GM12878 (cell line): ENCODE results near the gene CCIN. TPM values are rescaled to one million over a fixed set of nuclear protein-coding genes. Genes with fewer than 3 reads are reported as not detected.
A peak's percentile ranks its signal among the peaks of the same experiment; 100 is the strongest.

Experiments used
- BCL11A ChIP-seq: IDR thresholded peaks from 2 replicates; pipeline ENCODE4 v1.6.1; 2011; ENCODE audit warnings: low read depth, low read length
- BCL3 ChIP-seq: IDR thresholded peaks from 2 replicates; pipeline ENCODE4 v1.6.1; 2011; ENCODE audit warnings: borderline replicate concordance, low read depth, mild to moderate bottlenecking, moderate library complexity, low read length; ENCODE audit not compliant: insufficient read depth, poor library complexity, severe bottlenecking
- BHLHE40 ChIP-seq, 2 experiments: fragments of 450-650 bp in 1 of 2; IDR thresholded peaks; 2 replicates each; pipeline ENCODE4 v1.6.1; 2011 to 2017; ENCODE audit warnings: low read depth in 2 of 2, borderline replicate concordance in 1 of 2, improper control_type of control experiment in 1 of 2, low read length in 1 of 2, mild to moderate bottlenecking in 1 of 2
- CBFB ChIP-seq: IDR thresholded peaks from 2 replicates; pipeline ENCODE4 v1.6.1; 2016; ENCODE audit warnings: antibody characterized with exemption, low read depth
- CHD2 ChIP-seq: IDR thresholded peaks from 2 replicates; pipeline ENCODE4 v1.6.1; 2011; ENCODE audit warnings: low read depth, low read length, improper control_type of control experiment, borderline replicate concordance
- CREB1 ChIP-seq: IDR thresholded peaks from 2 replicates; pipeline ENCODE4 v1.6.1; 2012; ENCODE audit warnings: low read depth, mild to moderate bottlenecking, inconsistent platforms
- CREM ChIP-seq: IDR thresholded peaks from 2 replicates; pipeline ENCODE4 v1.6.1; 2014; ENCODE audit warnings: antibody characterized with exemption, low read depth
- EED ChIP-seq: sonication (generic); IDR thresholded peaks from 2 replicates; pipeline ENCODE4 v1.6.1; 2016; ENCODE audit warnings: antibody characterized with exemption, low read depth
- ESRRA ChIP-seq: IDR thresholded peaks from 2 replicates; pipeline ENCODE4 v1.6.1; 2012; ENCODE audit warnings: mild to moderate bottlenecking, low read length, improper control_type of control experiment
- EZH2 ChIP-seq: IDR thresholded peaks from 2 replicates; pipeline ENCODE4 v1.6.1; 2012; ENCODE audit warnings: low read depth, mild to moderate bottlenecking, control low read depth, inconsistent platforms, low read length, borderline replicate concordance; ENCODE audit not compliant: control insufficient read depth
- MEF2A ChIP-seq: IDR thresholded peaks from 2 replicates; pipeline ENCODE4 v1.6.1; 2011; ENCODE audit warnings: low read depth, mild to moderate bottlenecking, low read length, moderate library complexity; ENCODE audit not compliant: insufficient read depth
- PBX3 ChIP-seq: IDR thresholded peaks from 2 replicates; pipeline ENCODE4 v1.6.1; 2011; ENCODE audit warnings: mild to moderate bottlenecking, low read depth, low read length, moderate library complexity; ENCODE audit not compliant: insufficient replicate concordance
- RAD21 ChIP-seq: IDR thresholded peaks from 2 replicates; pipeline ENCODE4 v1.6.1; 2011; ENCODE audit warnings: mild to moderate bottlenecking, low read depth, low read length, moderate library complexity; ENCODE audit not compliant: insufficient read depth
- RELA ChIP-seq: fragments of 450-650 bp; IDR thresholded peaks from 2 replicates; pipeline ENCODE4 v1.8.0; 2014; ENCODE audit warnings: borderline replicate concordance; ENCODE audit not compliant: partially characterized antibody
- RUNX3 ChIP-seq: IDR thresholded peaks from 2 replicates; pipeline ENCODE4 v1.6.1; 2012; ENCODE audit warnings: low read length, inconsistent platforms
- SKIL ChIP-seq: fragments of 450-650 bp; IDR thresholded peaks from 2 replicates; pipeline ENCODE4 v1.6.1; 2017; ENCODE audit warnings: mild to moderate bottlenecking, low read depth, inconsistent platforms; ENCODE audit not compliant: poor library complexity, severe bottlenecking
- SP1 ChIP-seq: IDR thresholded peaks from one replicate; pipeline ENCODE4 v1.6.1; 2011; ENCODE audit warnings: low read depth, low read length
- SRF ChIP-seq, 2 experiments: IDR thresholded peaks; 2 replicates each; pipeline ENCODE4 v1.6.1; 2011; ENCODE audit warnings: low read depth in 2 of 2, low read length in 2 of 2, mild to moderate bottlenecking in 1 of 2, moderate library complexity in 1 of 2
- STAT3 ChIP-seq: IDR thresholded peaks from 2 replicates; pipeline ENCODE4 v1.6.1; 2011; ENCODE audit warnings: low read depth, low read length, improper control_type of control experiment
- TCF12 ChIP-seq: IDR thresholded peaks from 2 replicates; pipeline ENCODE4 v1.6.1; 2011; ENCODE audit warnings: low read depth, mild to moderate bottlenecking, low read length
- YY1 ChIP-seq: IDR thresholded peaks from 2 replicates; pipeline ENCODE4 v1.6.1; 2011; ENCODE audit warnings: low read depth, mild to moderate bottlenecking, low read length
- ZBTB11 ChIP-seq: fragments of 450-650 bp; formaldehyde crosslinking; IDR thresholded peaks from 2 replicates; pipeline ENCODE4 v1.5.0; 2022; ENCODE audit warnings: mild to moderate bottlenecking, missing genetic modification characterization
- polyA plus RNA-seq, 11 experiments: library from polyadenylated mRNA; depleted of rRNA in 4 of 11; unstranded in 6 of 11; stranded (reverse) in 5 of 11; fragments of >200 nt; fragmentation: Nextera tagmentation in 4 of 11; fragmentation: Illumina TruSeq in 1 of 11; extraction: Ambion mirVana in 4 of 11; extraction: Trizol in 1 of 11; gene quantifications; 1 replicate in 1 of 11; 2 replicates in 10 of 11; pipeline versions ENCODE4 v1.2.1 to v1.2.3, GENCODE V29; 2011 to 2016; ENCODE audit warnings: inconsistent platforms in 2 of 11, missing spikeins in 2 of 11, low read depth in 1 of 11
- total RNA-seq, 4 experiments: library from RNA; depleted of rRNA in 3 of 4; stranded (reverse); fragments of >200 nt in 3 of 4; fragmentation: Illumina TruSeq in 1 of 4; extraction: Trizol in 1 of 4; gene quantifications; 2 replicates each; pipeline versions ENCODE4 v1.2.1 to v1.2.3, GENCODE V29; 2013 to 2021

The CCIN gene
- total and polyA plus RNA-seq, 10 of the 15 experiments (the other 5 are each of a cell fraction or from before 2014, with no cell fraction given) = not detected

GRCh38 chr9:36148311-36149051 lies 20.7 kb upstream of the CCIN start (continued):
- TF ChIP-seq BCL3 (peak; percentile 50), BHLHE40 (IDR thresholded peaks at IDR 0.05; ENCODE audit: borderline replicate concordance in 1 of 2, low read depth in 2 of 2, low read length in 1 of 2) (peak; percentile 27 to 50; a peak in 2 of 4 replicates), EED (peak; percentile 80), CREM (peak; percentile 55; the same call in 1 of the 2 replicates), SKIL (peak; percentile 53), SP1 (peak; percentile 23), ZBTB11 (CRISPR knock-in tag) (no peak), CBFB (peak; percentile 69; the same call in 1 of the 2 replicates), ESRRA (no peak), CHD2 (no peak), BCL11A (peak; percentile 50; the same call in 1 of the 2 replicates), TCF12 (peak; percentile 53; the same call in 1 of the 2 replicates), RUNX3 (peak; percentile 88), CREB1 (peak; percentile 47; the same call in 1 of the 2 replicates), RAD21 (0 out of 2 replicates have a peak, but pooled peaks have one; percentile 5), SRF (IDR thresholded peaks at IDR 0.05; ENCODE audit: low read depth in 2 of 2, low read length in 2 of 2) (0 out of 4 replicates have a peak, but pooled peaks of 1 of the 2 experiments have one; percentile 27), RELA (no peak), YY1 (no peak), EZH2 (no peak), PBX3 (no peak), MEF2A (peak; percentile 60; the same call in 1 of the 2 replicates), STAT3 (no peak)
